ENCODE measurements around the gene GLP2R.
"Not testable (repeated sequence)": the region's sequence is repeated elsewhere in the genome, so short reads cannot be mapped to it uniquely, and the experiment has no call there.

The GLP2R gene, protein sequence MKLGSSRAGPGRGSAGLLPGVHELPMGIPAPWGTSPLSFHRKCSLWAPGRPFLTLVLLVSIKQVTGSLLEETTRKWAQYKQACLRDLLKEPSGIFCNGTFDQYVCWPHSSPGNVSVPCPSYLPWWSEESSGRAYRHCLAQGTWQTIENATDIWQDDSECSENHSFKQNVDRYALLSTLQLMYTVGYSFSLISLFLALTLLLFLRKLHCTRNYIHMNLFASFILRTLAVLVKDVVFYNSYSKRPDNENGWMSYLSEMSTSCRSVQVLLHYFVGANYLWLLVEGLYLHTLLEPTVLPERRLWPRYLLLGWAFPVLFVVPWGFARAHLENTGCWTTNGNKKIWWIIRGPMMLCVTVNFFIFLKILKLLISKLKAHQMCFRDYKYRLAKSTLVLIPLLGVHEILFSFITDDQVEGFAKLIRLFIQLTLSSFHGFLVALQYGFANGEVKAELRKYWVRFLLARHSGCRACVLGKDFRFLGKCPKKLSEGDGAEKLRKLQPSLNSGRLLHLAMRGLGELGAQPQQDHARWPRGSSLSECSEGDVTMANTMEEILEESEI

GRCh38 chr17:9825641-9826150 is at the start of gene GLP2R:
Gene GLP2R (plus strand): TSS chr17:9825924. CDS start chr17:9826064, 140 bp downstream.
- DNase-seq (ENCODE audit: low spot score): no peak

DNA sequence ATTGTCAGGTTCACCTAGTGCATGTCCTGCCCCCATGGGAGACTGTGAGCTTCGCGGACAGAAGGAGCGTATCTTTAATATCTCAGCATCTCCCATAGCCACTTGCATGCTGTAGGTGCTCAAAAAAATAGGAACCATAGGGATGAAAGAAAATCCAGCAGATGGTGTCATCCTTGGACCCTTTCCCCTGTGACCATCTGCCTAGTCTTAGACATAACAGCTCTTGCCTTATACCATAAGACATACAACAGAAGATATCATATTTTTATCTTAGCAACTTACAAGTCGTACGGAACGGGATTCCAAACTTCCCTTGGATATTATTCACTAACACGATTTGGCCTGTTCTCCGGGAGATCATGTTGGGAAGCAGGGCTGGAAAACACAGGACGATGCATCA is 48.8 kb upstream of the GLP2R start:
- DNase-seq (ENCODE audit: low spot score): no peak

DNA sequence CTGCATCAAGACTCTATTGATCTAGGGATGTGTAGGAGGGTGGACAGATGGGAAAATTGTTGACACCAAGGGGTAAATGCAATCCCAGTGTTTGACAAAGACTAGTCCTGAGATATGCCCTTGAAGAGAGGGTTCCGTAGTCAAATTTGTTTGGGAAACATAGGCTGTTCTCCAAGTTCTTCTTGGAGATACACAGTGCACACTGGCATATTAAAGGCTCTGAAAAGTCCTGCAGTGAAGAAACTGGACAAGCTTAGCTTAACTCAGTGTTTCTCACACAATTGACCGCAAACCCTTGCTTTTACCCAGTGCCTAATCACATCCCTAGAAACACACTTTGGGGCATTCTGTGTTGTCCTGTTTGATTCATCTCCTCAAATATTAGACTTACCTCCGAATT is 45.2 kb upstream of the GLP2R start:
- no peak for DNase-seq (ENCODE audit: low spot score)

DNA sequence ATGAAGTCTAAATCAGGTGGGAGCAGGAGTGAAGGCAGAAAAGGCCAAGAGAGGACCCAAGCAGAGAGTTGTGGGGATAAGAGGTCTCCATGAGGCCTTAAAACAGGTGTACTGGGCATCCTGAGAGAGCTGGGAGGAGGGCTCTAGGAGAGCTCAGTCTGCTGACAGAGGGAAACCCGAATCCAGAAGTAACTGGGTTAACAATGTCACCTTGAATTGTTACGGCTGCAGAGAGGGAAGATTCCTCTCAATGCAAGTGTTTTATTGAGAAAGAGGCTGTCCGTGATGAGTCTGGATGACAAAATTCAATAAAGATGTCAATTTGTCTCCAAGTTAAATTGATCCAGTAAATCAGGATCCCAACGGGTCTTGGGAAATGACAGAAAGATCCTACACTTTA is 42.7 kb upstream of the GLP2R start:
- DNase-seq (ENCODE audit: low spot score): no peak

- DNase-seq (ENCODE audit: low spot score): not testable (repeated sequence)
Measured at GRCh38 chr17:9783465-9783864, 42.3 kb upstream of the GLP2R start.

GRCh38 chr17:9784544-9784943 is 41.2 kb upstream of the GLP2R start:
- DNase-seq (ENCODE audit: low spot score): no peak

GRCh38 chr17:9788601-9789000 is 37.1 kb upstream of the GLP2R start:
- no peak for DNase-seq (ENCODE audit: low spot score)

DNA sequence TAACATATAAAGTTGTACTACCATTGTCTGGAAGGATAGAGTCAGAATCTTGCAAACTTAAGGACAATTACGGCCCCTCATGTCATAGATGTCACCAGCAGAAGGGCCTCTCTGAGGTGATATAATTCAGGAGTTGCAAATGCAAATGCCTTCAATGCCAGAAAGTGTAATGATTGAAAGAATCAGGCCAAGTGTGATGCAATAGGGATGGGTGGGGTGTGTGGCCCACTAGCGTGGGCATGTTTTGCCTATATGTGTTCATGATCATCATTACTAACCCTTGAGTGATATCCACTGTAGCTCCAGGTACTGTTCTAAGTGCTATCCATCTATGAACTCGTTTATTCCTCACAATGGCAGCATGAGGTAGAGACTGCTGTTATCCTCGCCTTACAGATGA is 35.4 kb upstream of the GLP2R start:
- no peak for DNase-seq (ENCODE audit: low spot score)

DNA sequence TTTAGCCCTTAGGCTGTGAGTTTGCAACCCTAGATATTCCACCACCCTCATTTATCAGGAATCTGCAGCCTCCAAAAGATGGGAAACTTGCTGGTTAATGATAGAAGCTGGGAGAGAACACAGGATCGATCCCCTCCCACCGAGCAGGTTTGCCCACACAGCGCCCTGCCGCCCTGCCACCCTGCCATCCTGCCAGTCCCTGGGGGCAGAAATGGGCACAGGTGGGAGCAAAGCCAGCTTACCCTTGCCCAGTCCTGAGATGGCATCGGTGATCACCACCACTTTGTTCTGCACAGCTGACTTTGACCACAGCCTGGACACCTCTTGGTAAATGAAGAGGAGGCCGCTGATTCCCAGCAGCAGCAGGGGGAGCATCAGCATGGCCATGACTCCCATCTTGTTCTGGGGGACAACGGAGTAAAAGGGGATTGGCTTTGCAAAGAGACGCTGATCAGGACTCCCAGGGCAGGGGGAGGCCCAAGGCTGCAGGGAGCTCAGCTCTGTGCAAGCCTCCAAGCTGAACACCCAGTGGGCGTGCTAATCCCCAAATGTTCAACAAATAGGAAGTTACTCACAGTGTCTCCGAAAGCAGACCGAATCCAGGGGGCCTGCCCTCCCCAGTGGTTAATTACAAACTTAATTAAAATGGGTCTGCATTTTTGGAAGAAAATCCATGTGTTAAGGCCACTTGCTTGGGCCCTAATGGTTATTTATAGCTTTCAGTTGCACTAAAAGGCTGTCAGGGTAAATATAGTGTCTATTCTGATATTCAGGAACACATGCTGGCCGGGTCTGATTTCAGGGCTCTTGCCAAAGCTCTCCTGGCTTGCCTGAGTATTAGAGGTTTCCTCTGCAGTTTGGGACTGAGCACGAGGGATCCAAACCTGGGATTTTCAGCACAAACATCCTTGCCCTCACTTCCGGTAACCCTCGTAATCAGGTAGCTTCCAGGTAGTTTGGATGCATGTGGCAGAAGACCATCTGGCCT is 34.5 kb upstream of the GLP2R start, which contains the start of gene DHRS7C:
Gene DHRS7C (minus strand): TSS at position 704 of the 988 bp plus-strand sequence. CDS start 308 bp downstream, at position 396.
- no peak for DNase-seq (ENCODE audit: low spot score)

DNA sequence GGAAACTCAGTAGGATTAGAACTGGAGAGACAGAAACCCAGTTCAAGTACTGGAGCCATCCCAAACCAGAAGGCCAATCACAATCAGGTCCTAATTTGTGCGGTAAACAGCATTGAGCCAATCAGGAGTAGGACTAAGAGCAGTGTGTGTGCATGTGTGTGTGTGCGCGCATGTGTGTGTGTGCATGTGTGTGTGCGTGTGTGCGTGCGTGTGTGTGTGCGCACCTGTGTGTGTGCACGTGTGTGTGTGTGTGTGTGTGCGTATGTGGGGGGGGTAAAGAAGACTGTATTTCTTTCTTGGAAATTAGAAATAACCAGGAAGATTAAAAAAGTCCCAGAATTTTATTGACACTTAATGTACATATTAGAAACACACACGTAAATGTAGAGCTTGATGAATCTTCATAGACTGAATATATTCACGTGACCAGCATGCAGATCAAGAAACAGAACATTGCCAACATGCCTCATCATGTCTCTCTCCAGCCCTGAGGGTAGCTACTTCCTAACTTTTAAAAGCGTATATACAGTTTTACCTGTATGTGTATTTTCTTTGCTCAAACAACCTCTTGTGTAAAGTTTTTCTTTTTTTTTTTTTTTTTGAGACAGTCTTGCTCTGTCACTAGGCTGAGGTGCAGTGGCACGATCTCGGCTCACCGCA is 33.4 kb upstream of the GLP2R start:
- no peak for DNase-seq (ENCODE audit: low spot score)

DNA sequence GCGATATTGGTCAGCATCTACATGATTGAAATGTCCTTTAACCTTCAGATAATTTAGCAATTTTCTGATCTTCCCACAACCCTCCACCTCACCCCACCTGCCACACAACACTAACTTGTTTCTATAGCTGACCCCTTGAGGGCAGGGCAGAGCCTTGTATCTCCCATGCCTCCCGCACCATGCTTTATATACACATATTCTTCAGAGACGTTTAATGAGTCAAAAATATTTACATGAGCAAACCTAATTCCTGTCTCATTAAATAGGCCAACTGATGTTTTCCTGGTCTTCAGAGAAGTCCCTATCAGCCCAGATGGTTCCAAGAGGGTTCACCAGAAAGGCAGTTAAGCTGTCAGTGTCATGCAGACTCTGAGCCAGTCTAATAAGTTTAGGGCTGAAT is 27.7 kb upstream of the GLP2R start:
- DNase-seq (ENCODE audit: low spot score): no peak

- DNase-seq (ENCODE audit: low spot score): no peak
Measured at GRCh38 chr17:9798724-9799123, 27.0 kb upstream of the GLP2R start.

DNA sequence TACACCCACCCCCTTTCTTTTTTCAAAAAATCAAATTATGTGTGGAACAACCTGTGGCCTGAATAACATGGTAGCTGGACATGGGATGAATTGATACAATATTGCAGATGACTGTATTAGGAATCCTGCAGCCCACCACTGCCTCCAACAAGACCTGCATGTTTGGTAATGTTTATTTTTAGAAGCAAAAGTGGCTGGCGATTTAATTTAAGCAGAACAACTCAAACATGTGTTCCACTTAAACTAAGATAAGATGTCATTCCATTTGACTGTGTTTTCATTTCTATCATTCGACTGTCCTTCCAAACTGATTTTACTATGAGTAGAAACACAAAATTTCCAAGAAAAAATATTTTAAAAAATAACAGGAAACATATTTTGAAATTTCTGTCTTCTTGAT is 24.2 kb upstream of the GLP2R start:
- DNase-seq (ENCODE audit: low spot score): no peak

DNA sequence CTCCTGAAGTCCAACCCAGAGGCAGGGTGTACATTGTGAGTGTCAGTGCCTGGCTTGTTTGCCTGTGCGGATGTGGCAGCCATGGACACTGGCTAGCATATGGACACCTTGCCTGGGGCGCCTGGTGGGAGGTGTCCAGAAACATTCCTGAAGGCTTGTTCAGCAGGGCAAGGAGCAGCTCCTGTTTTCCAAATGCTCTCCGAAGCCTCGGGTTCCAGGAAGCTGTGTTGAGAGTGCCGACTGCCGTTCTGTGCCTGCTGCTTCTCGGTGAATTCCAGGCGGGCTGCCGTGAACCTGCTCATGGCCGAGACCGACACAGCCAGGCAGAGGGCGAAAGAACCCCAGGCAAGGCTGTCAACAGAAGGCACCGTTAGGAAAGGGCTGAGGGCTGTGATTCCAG is 23.4 kb upstream of the GLP2R start:
- peak; percentile 20 for DNase-seq (ENCODE audit: low spot score)

GRCh38 chr17:9802697-9803096 is 23.0 kb upstream of the GLP2R start:
- DNase-seq (ENCODE audit: low spot score): no peak

GRCh38 chr17:9805769-9806168 is 20.0 kb upstream of the GLP2R start:
- no peak for DNase-seq (ENCODE audit: low spot score)

DNA sequence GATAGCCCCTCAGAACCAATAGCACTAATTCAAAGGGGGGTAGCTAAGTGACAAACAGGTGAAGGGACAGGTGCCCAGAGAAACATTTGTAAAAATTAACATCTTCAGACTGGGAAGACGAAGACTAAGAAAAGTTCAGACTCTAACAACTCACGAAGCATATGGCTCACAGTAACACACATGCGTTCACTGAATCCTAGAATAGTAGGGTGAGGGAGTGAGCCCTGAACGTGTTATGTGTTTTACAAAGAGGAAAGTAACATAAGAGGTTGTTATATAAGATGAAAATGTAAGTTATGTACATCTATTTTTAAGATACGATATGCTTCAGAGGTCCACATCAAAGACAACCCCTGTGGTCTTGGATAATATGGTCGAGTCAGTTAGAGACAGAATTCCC is 19.0 kb upstream of the GLP2R start:
- no peak for DNase-seq (ENCODE audit: low spot score)

GRCh38 chr17:9809409-9809808 is 16.3 kb upstream of the GLP2R start:
- no peak for DNase-seq (ENCODE audit: low spot score)

DNA sequence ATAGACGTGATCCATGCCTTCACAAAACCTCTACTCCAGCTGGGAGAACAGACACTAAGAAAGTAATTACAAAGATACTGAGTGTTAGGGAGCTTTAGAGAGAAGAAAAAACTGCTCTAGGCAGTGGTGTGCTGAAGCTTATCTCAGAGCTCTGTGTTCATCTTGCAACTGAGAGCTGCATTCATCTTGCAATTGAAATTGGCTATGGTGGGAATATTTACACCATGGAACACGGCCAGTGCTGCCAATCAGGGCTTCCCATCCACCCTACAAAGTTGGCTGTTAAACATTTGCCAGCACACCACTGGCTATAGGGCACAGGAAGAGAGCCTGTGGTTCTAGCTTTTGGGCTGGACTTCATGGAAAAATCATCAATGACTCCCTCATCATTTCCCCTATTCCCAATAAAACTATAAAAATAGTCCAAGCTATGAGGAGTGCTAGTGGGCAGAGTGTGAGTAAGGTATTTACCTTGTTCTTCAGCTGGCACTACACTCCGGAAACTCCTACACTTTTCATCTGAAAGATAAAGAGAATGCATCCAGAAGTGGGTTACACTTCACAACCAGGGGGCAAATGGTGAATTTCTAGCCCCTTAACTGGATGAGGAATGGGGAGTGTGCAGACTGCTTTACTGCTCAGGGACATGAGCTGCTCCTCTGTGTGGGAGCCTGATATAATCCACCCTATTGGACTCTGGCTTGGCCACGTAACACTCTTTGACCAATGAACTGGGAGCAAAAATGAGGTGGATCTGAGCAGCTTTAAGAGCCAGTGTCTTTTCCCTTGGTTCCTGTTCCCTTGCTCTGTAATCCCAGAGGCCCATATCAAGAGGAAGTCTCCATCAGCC is 15.4 kb upstream of the GLP2R start:
- no peak for DNase-seq (ENCODE audit: low spot score)

- DNase-seq (ENCODE audit: low spot score): no peak
Measured at GRCh38 chr17:9811086-9811485, 14.6 kb upstream of the GLP2R start.

- DNase-seq (ENCODE audit: low spot score): no peak
Measured at GRCh38 chr17:9811537-9811936, 14.2 kb upstream of the GLP2R start.

Measured in AG20443 (cell line).